ENCODE data around the gene RTKN. TPM values are rescaled to one million over a fixed set of nuclear protein-coding genes. Genes with fewer than 3 reads are reported as not detected.

Gene RTKN
- total RNA-seq, 1 experiment from 2014 or later: 87.1 TPM

- Histone ChIP-seq H4K5ac (ENCODE audit: insufficient read length, low read depth, low read length) (no peak overlapping the region), H4K91ac (ENCODE audit: insufficient read length, low read depth, low read length) (no peak overlapping the region), H3K4me1 (ENCODE audit: insufficient read depth, low read length) (no peaks in the 10 kb centered on the region), H3K27me3 (ENCODE audit: insufficient read depth, low read length) (no peaks in the 10 kb centered on the region), H2BK20ac (ENCODE audit: low read depth, low read length, poor library complexity, severe bottlenecking) (no peak overlapping the region), H3K27ac (ENCODE audit: insufficient read length, low read depth, low read length) (no peak overlapping the region), H3K56ac (ENCODE audit: insufficient read length, low read depth, low read length) (no peak overlapping the region), H4K8ac (replicated peaks; ENCODE audit: insufficient read length, low read depth, low read length) (no peak overlapping the region), H4K20me1 (ENCODE audit: control insufficient read depth, insufficient read depth, insufficient read length) (no peaks in the 10 kb centered on the region), H3K9ac (ENCODE audit: extremely low read depth, insufficient read length, low read length) (no peak overlapping the region), H3K4ac (ENCODE audit: low read depth, low read length) (no peak overlapping the region), H2BK120ac (ENCODE audit: low read depth, low read length, poor library complexity, severe bottlenecking) (no peak overlapping the region), H3K14ac (ENCODE audit: insufficient read depth, low read length) (no peak overlapping the region), H3K4me2 (ENCODE audit: insufficient read depth, insufficient read length, low read length) (no peak overlapping the region), H3K79me1 (ENCODE audit: insufficient read depth, low read depth, low read length, poor library complexity, severe bottlenecking) (no peaks in the 10 kb centered on the region), H2BK12ac (ENCODE audit: insufficient read length, low read depth, low read length) (no peak overlapping the region), H2BK15ac (ENCODE audit: low read depth, low read length) (no peak overlapping the region), H3K79me2 (ENCODE audit: insufficient read depth, low read length) (no peaks in the 10 kb centered on the region), H3K18ac (ENCODE audit: insufficient read length, low read depth, low read length) (no peak overlapping the region), H2AFZ (ENCODE audit: low read length) (no peak overlapping the region), H2BK5ac (ENCODE audit: insufficient read length, low read length) (no peak overlapping the region), H3K23me2 (ENCODE audit: insufficient read length, low read depth, low read length, poor library complexity, severe bottlenecking) (peaks cover 9% of the 10 kb centered on the region), H3K9me3 (ENCODE audit: control insufficient read depth, low read depth, low read length) (no peaks in the 10 kb centered on the region), H3T11ph (ENCODE audit: low read length) (no peak overlapping the region), H2AK5ac (ENCODE audit: insufficient read length, low read length) (no peak overlapping the region), H3K23ac (ENCODE audit: insufficient read length, low read depth, low read length) (no peak overlapping the region)
- peak overlapping the region in 1 of 2 experiments; percentile 31; a peak in 2 of 5 replicates for H3K4me3 Mint-ChIP-seq
- TF ChIP-seq, protein P1, sequence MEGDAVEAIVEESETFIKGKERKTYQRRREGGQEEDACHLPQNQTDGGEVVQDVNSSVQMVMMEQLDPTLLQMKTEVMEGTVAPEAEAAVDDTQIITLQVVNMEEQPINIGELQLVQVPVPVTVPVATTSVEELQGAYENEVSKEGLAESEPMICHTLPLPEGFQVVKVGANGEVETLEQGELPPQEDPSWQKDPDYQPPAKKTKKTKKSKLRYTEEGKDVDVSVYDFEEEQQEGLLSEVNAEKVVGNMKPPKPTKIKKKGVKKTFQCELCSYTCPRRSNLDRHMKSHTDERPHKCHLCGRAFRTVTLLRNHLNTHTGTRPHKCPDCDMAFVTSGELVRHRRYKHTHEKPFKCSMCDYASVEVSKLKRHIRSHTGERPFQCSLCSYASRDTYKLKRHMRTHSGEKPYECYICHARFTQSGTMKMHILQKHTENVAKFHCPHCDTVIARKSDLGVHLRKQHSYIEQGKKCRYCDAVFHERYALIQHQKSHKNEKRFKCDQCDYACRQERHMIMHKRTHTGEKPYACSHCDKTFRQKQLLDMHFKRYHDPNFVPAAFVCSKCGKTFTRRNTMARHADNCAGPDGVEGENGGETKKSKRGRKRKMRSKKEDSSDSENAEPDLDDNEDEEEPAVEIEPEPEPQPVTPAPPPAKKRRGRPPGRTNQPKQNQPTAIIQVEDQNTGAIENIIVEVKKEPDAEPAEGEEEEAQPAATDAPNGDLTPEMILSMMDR (conservative IDR thresholded peaks at IDR 0.05): no peak
- DNase-seq: no peak
- no peaks in the 10 kb centered on the region; a peak in 1 of 5 replicates for H3K9me3 Mint-ChIP-seq
- WGBS (ENCODE audit: extremely low coverage, insufficient read length, low lambda C conversion rate): no CpG with 5 or more reads among the region's 2 CpGs
- peaks cover 4 to 15% (median 8%) of the 10 kb centered on the region in 3 experiments; a peak in 6 of 7 replicates for H3K36me3 Mint-ChIP-seq (ENCODE audit: insufficient read depth in 1 of 3, low read depth in 3 of 3)
- no peak overlapping the region for H3K27ac Mint-ChIP-seq
- peaks cover 11 to 25% of the 10 kb centered on the region in 2 experiments for H3K4me1 Mint-ChIP-seq
- H3K27me3 Mint-ChIP-seq (ENCODE audit: low read depth): peaks cover 30% of the 10 kb centered on the region
These were observed 21.7 kb downstream of the RTKN start for GRCh38 chr2:74420006-74420405.
